SIG-M5 treated with dmso at 0.1 percent for 504 hours (cell line): ENCODE data around the gene ZNF560.

Experiments
- DNase-seq: peaks from one replicate; lab custom pipeline; 2025; ENCODE audit not compliant: unreplicated experiment; lab: John Stamatoyannopoulos, UW

ZNF560 gene

DNA sequence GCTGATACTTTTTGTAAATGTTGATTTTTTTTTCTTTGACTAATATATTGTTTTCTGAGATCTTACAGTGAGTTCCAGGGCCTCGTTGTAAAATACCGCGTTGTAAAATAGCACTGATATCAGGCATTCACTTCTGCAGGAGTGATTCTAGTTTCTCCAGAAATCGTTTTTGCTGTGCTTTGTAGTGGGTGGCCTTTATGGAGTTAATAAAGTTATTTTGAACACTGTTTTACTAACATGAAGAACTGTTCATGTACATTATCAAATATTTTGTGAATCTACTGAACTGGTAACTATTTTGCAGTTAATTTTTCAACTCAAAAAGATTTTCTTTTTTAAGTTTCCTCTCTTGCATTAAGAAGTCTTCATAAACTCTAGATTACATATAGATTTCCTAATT lies 62.1 kb downstream of the ZNF560 start:
- DNase-seq = no peak

DNA sequence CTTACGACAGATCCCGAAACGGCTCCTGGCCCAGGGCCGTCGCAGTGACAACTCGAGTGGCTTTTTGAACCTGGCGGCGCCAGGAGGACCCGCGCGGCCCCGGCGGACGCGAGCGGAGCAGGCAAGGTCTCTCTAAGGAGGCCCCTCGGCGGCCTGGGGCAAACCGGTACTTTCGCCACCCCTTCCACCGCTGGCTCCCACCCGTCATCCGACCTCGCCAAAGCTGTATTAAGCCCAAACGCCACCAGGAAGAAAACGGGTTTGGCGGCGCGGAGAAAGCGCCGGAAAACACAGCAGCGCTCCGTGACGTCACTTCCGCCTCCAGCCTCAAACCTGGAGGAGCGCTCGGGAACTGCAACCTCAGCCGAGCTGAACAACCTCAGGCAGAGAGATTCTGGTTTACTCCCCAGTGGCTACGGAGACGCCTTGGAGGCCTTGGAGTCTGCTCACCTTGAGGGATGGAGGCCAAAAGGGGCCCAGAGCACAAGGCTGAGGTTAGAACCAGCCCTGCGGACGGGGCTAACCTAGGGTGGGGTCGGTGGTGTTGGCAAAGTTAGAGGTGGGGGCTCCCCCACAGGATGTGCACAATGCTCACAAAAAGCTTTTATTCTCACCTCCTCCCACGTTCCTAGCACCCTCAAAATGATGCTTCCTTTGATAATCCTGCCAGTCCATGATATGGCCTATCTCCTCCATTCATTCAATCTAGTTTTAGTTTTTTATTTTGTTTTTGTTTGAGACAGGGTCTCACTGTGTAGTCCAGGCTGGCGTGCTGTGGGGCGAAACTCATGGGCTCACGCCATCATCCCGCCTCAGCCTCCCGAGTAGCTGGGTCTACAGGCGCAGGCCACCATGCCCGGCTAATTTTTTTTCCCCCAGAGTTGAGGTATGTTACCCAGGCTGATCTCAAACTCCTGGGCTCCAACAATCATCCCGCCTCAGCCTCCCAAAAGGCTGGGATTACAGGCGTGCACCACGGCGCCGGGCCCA lies 62.8 kb downstream of the ZNF560 start, which contains the start of gene ZNF266:
Gene ZNF266, minus strand, starts transcription at position 295 of the 990 bp plus-strand sequence. CDS start 15,484 bp downstream, outside the sequence.
- peak; percentile 79 for DNase-seq

- no peak for DNase-seq
Observed at GRCh38 chr19:9431475-9431874, 66.9 kb downstream of the ZNF560 start.

GRCh38 chr19:9430444-9430843 lies 68.0 kb downstream of the ZNF560 start:
- no peak for DNase-seq

DNA sequence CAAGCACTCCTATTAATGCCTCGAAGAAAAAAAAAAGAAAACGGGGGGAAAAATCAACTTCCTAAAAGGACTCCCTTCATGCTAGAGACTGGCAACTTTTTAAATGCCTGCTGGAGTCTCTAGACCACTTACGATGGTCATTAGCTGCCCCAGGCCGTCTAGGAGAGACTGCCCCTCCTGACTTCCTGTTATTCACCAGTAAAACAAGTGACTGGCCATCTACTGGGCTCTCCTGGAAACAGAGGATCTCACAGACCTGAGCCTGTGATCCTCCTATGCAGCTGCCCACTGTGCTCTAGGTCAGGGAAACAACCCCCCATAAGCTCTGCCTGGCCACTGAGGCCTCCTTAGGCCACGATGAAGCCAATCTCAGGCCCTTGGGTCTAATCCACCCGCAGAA lies 70.5 kb downstream of the ZNF560 start:
- no peak for DNase-seq
